HG03457 (cell line): Measurements from ENCODE around the gene SEC63.
"Not testable (repeated sequence)": the region's sequence is repeated elsewhere in the genome, so short reads cannot be mapped to it uniquely, and the experiment has no call there.

Experiments used
- ATAC-seq: cut with Tn5 transposase; IDR thresholded peaks from one replicate; pipeline ENCODE4 v1.9.1; 2021; ENCODE audit warnings: moderate number of reproducible peaks; ENCODE audit not compliant: unreplicated experiment

SEC63 gene

DNA sequence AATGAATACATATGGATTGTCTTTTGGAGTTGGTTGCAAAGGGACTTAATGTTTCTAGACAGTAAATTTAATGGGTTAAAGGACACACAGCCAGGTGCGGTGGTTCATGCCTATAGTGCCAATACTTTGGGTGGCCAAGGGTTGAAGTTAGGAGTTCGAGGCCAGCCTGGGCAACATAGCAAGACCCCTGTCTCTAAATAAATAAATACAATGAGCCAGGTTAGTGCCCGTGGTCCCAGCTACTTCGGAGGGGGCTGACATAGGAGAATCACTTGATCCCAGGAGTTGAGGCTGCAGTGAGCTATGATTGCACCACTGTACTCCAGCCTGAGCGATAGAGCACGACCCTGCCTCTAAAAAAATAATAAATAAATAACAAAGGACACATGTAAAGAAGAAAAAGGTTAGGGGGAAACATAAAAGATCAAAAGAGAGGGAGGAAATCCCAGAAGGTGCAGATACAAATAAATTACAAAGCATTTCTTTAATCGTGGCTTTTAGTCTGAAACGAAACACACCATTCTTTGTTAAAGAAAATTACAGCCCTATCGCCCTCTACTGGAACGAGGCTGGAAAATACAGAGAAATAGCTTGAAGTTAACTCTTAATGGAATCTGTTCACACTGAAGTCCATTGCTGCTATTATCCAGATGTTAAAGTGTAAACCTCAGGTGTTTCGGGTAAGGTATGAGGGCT, 91.3 kb downstream of the SEC63 start:
- ATAC-seq, result no peak

GRCh38 chr6:107864226-107865127, 93.5 kb downstream of the SEC63 start:
- no peak for ATAC-seq

DNA sequence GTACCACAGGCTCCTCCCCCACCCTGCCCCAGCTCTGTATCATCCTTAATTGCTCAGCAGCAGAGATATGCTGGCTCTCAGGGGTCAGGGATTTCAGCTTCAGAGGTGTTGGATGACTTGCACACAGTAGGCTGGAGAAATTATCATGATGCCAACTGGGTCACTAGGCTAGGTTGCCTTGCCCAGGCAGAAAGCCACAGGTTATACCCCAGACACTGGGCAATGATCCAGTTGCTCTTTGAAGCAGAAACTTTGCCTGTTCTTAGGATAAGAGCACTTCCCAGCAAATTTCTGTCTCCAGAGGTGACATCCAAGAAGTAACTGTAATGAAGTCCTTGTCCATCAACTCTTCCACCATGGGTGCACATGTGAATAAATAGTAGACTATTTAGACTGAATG, 95.6 kb downstream of the SEC63 start:
- ATAC-seq, result no peak

DNA sequence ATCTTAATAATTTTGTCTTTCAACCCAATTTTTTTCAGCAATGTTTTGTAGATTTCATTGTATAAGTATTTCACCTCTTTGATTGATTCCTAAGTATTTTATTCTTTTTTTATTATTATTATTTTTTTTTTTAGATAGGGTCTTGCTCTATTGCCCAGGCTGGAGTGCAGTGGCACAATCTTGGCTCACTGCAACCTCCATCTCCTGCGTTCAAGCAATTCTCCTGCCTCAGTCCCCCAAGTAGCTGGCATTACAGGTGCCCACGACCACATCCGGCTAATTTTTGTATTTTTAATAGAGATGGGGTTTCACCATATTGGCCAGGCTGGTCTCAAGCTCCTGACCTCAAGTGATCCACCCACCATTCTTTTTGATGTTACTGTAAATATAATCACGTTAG, 97.0 kb downstream of the SEC63 start:
- ATAC-seq, result not testable (repeated sequence)

- ATAC-seq, result not testable (repeated sequence)
Observed at GRCh38 chr6:107860144-107860543, 97.9 kb downstream of the SEC63 start.

DNA sequence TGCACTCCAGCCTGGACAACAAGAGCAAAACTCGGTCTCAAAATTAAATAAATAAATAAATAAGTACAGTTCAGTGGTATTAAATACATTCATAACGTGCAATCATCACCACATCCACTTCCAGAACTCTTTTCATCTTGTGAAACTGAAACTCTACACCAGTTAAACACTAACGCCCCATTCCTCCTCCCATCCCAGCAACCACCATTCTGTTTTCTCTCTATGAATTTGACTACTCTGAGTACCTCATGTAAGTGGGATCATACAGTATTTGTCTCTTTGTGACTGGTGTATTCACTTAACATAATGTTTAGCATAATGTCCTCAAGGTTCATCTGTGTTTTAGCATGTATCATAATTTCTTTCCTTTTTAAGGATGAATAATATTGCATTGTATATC, 104.8 kb downstream of the SEC63 start:
- no peak for ATAC-seq

- ATAC-seq, result no peak
Observed at GRCh38 chr6:107849325-107849724, 108.7 kb downstream of the SEC63 start.

- no peak for ATAC-seq
Observed at GRCh38 chr6:107847844-107848802, 109.9 kb downstream of the SEC63 start.

GRCh38 chr6:107846262-107846795, 111.7 kb downstream of the SEC63 start:
- no peak for ATAC-seq

- ATAC-seq, result no peak
Observed at GRCh38 chr6:107845777-107846176, 112.2 kb downstream of the SEC63 start.

- ATAC-seq, result no peak
Observed at GRCh38 chr6:107843400-107843799, 114.6 kb downstream of the SEC63 start.

DNA sequence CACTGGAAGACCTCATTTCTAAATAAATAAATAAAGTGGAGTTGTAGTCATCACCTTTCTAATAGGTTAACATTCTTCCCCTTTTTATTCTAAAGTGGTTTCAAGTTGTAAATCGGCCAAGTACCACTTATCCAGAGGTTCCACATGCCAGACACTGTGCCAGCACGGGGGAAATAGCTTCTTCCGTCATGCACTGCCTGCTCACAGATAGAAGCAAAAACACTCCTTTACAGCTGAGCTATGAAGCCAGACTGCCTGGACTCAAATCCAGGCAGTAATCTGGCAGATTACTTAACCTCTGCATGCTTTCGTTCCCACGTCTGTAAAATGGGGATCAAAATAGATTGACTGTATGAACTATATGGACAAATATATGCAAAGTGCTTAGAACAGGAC, 116.7 kb downstream of the SEC63 start:
- ATAC-seq, result no peak

DNA sequence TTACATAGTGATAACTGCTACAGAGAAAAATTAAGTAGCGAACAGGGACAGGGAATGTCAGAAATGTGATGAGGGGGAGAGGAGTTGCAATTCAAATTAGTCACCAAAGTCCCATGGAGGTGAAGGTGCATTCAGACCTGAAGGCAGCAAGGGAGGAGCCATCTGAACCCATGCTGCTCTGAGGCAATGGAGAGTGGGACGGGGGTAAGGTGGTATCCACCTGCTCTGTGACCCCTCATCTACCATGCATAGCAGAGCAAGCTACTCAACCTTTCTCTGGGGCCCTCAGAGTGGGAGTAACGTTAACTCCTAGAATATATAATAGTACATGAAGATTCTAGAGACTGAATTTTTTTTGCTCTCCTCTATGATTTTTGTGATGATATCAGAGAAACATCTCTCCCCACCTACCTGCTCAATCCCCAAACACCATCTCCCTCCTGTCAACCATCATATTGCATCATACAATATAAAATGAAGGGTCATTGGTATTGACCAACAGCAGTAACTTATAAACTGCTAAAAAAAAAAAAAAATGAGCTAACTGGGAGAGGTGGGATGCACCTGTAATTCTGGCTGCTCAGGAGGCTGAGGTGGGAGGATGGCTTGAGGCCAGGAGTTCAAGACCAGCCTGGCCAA, 117.3 kb downstream of the SEC63 start:
- no peak for ATAC-seq

- ATAC-seq, result no peak
Observed at GRCh38 chr6:107833136-107833535, 124.9 kb downstream of the SEC63 start.

GRCh38 chr6:107832151-107833056, 125.6 kb downstream of the SEC63 start:
- no peak for ATAC-seq

DNA sequence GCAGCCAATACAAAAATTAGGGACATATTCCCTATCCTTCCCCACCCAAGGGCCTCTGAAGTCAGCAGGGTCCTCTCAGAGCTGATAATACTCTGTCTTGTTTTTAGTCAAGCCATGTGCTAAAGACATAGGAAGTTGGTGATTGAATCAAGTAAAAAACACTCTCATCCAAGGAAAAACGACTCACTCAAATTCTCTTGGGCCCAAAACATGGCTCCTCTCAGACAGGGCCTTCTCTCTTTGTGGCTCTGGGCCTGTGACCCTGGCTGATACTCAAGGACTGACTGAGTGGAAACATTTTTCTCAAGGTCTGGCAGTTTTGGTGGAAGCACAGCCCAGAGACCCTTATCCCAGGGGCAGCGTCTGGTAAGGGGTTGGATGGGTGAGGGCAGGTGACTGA, 127.9 kb downstream of the SEC63 start:
- ATAC-seq, result no peak

GRCh38 chr6:107827541-107827940, 130.5 kb downstream of the SEC63 start:
- no peak for ATAC-seq

DNA sequence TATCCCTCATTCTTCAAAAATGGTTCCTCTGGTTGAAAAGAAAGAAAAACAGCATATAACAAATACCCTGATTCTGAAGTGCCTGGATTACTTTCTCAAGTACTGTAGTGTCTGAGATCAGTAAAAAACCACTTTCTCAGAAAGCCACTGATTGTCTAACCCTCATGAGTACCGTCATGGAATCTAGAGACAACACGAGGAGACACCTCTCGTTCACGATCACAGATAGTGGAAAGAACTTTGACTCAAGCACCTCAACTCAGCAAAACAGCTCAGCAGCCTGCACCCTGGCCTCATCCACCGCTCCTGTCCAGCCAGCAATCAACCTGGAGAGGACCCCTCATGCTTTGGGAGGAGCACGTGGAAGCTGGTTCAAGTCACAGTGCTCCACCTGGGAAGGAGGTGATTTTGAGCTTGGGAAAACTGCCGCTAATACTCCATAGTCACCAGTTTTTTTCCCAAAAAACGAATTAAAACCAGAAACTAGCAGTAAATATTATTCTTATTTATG, 134.9 kb downstream of the SEC63 start:
- no peak for ATAC-seq
